Body of pancreas (tissue), 4 donors: ENCODE results near the gene CCDC182.

Source experiments
- POLR2A ChIP-seq, 3 donors: fragments of 450-650 bp; IDR thresholded peaks; one replicate each; pipeline ENCODE4 v1.6.1; 2016; ENCODE audit warnings: antibody characterized with exemption in 3 of 3, mild to moderate bottlenecking in 2 of 3
- TF ChIP-seq, protein P1 (sequence below), 7 experiments: fragments of 450-650 bp in 4 of 7; fragments of 200-600 bp in 3 of 7; sonication (generic) in 3 of 7; IDR thresholded peaks; one replicate each; pipeline ENCODE4 v1.5.1; 2016 to 2019; ENCODE audit warnings: antibody characterized with exemption in 7 of 7

GRCh38 chr17:57740235-57740528 lies 4.9 kb downstream of the CCDC182 start:
- TF ChIP-seq, protein P1, sequence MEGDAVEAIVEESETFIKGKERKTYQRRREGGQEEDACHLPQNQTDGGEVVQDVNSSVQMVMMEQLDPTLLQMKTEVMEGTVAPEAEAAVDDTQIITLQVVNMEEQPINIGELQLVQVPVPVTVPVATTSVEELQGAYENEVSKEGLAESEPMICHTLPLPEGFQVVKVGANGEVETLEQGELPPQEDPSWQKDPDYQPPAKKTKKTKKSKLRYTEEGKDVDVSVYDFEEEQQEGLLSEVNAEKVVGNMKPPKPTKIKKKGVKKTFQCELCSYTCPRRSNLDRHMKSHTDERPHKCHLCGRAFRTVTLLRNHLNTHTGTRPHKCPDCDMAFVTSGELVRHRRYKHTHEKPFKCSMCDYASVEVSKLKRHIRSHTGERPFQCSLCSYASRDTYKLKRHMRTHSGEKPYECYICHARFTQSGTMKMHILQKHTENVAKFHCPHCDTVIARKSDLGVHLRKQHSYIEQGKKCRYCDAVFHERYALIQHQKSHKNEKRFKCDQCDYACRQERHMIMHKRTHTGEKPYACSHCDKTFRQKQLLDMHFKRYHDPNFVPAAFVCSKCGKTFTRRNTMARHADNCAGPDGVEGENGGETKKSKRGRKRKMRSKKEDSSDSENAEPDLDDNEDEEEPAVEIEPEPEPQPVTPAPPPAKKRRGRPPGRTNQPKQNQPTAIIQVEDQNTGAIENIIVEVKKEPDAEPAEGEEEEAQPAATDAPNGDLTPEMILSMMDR (IDR thresholded peaks at IDR 0.05): no peak
- TF ChIP-seq POLR2A (IDR thresholded peaks at IDR 0.05): no peak
